GM12878 (cell line): ENCODE results near the gene DISP3. TPM values are rescaled to one million over a fixed set of nuclear protein-coding genes. Genes with fewer than 3 reads are reported as not detected.

Source experiments
- ATAC-seq: fragments of 200-7000 bp; cut with Tn5 transposase; 3 replicates; pipeline ENCODE4 v1.9.1; 2020; ENCODE audit warnings: mild to moderate bottlenecking, moderate library complexity
- BruUV-seq: library from RNA; stranded (reverse); fragments of 400-500 nt; replicated peaks from 2 replicates; lab custom pipeline; 2021; lab: Mats Ljungman, UMichigan
- CTCF ChIA-PET: fragments of 300-600 bp; sonication (Branson Sonifier 250); formaldehyde crosslinking; extraction: SDS; loops from one replicate; lab custom pipeline; 2021; ENCODE audit warnings: inconsistent platforms; lab: Yijun Ruan, JAX
- POLR2A ChIA-PET: fragments of 350-600 bp; formaldehyde crosslinking; extraction: SDS; loops from one replicate; lab custom pipeline; 2021; ENCODE audit warnings: inconsistent platforms; lab: Charles Lee
- RAD21 ChIA-PET: fragments of 300-600 bp; sonication (Branson Sonifier 250); formaldehyde crosslinking; loops from one replicate; lab custom pipeline; 2023; ENCODE audit warnings: antibody characterized with exemption; ENCODE audit not compliant: unreplicated experiment; lab: Charles Lee
- SMC1A ChIA-PET: fragments of 300-600 bp; sonication (Branson Sonifier 250); formaldehyde crosslinking; loops from one replicate; lab custom pipeline; 2023; ENCODE audit not compliant: unreplicated experiment, uncharacterized antibody; lab: Charles Lee
- DNase-seq: peaks from one replicate; pipeline ENCODE4 v3.0.0-alpha.2; 2011; ENCODE audit warnings: low read depth, low spot score
- FAIRE-seq: peaks from 3 replicates; lab custom pipeline; 2011; peaks lifted over from hg19 to GRCh38; lab: Jason Lieb, UNC
- H2AFZ ChIP-seq: 2 replicates; pipeline ENCODE4 v1.6.0; 2011; ENCODE audit warnings: low read depth, low read length, control low read depth; ENCODE audit not compliant: control insufficient read depth
- H3K27ac ChIP-seq: 2 replicates; pipeline ENCODE4 v1.5.1; 2011; ENCODE audit warnings: control low read depth; ENCODE audit not compliant: control insufficient read depth, insufficient read depth
- H3K27me3 ChIP-seq, 2 experiments: replicated peaks in 1 of 2; 2 replicates each; pipeline versions ENCODE4 v1.6.0 to v1.6.1; 2011; ENCODE audit warnings: low read length in 1 of 2; ENCODE audit not compliant: control insufficient read depth in 2 of 2, insufficient read depth in 2 of 2
- H3K36me3 ChIP-seq, 2 experiments: 2 replicates each; pipeline ENCODE4 v1.5.1; 2011; ENCODE audit warnings: low read length in 1 of 2; ENCODE audit not compliant: control insufficient read depth in 2 of 2, insufficient read depth in 2 of 2
- H3K4me1 ChIP-seq: 2 replicates; pipeline ENCODE4 v1.6.1; 2011; ENCODE audit warnings: mild to moderate bottlenecking, low read length, moderate library complexity, mixed read lengths; ENCODE audit not compliant: control insufficient read depth, insufficient read depth
- H3K4me2 ChIP-seq: 2 replicates; pipeline ENCODE4 v1.6.0; 2011; ENCODE audit warnings: control low read depth; ENCODE audit not compliant: control insufficient read depth, insufficient read depth
- H3K4me3 ChIP-seq: fragments of 200-600 bp; sonication (generic); 2 replicates; pipeline ENCODE4 v1.5.1; 2016
- H3K79me2 ChIP-seq: 2 replicates; pipeline ENCODE4 v1.6.0; 2011; ENCODE audit warnings: low read length; ENCODE audit not compliant: control insufficient read depth, insufficient read depth
- H3K9ac ChIP-seq: 2 replicates; pipeline ENCODE4 v1.8.0; 2011; ENCODE audit warnings: low read length, control low read depth, mixed read lengths; ENCODE audit not compliant: control insufficient read depth, insufficient read depth
- H3K9me3 ChIP-seq: replicated peaks from 3 replicates; pipeline ENCODE4 v1.5.1; 2011; ENCODE audit warnings: mild to moderate bottlenecking, low read length; ENCODE audit not compliant: control insufficient read depth, insufficient read depth
- H4K20me1 ChIP-seq: 2 replicates; pipeline ENCODE4 v1.6.0; 2011; ENCODE audit not compliant: control insufficient read depth, insufficient read depth
- BHLHE40 ChIP-seq, 2 experiments: fragments of 450-650 bp in 1 of 2; IDR thresholded peaks; 2 replicates each; pipeline ENCODE4 v1.6.1; 2011 to 2017; ENCODE audit warnings: low read depth in 2 of 2, borderline replicate concordance in 1 of 2, improper control_type of control experiment in 1 of 2, low read length in 1 of 2, mild to moderate bottlenecking in 1 of 2
- CBFB ChIP-seq: IDR thresholded peaks from 2 replicates; pipeline ENCODE4 v1.6.1; 2016; ENCODE audit warnings: antibody characterized with exemption, low read depth
- CBX5 ChIP-seq: sonication (generic); IDR thresholded peaks from 2 replicates; pipeline ENCODE4 v1.6.1; 2016; ENCODE audit warnings: low read depth, moderate library complexity, mild to moderate bottlenecking, inconsistent platforms
- CREB1 ChIP-seq: IDR thresholded peaks from 2 replicates; pipeline ENCODE4 v1.6.1; 2012; ENCODE audit warnings: low read depth, mild to moderate bottlenecking, inconsistent platforms
- CREM ChIP-seq: IDR thresholded peaks from 2 replicates; pipeline ENCODE4 v1.6.1; 2014; ENCODE audit warnings: antibody characterized with exemption, low read depth
- FOXM1 ChIP-seq: IDR thresholded peaks from 2 replicates; pipeline ENCODE4 v1.6.1; 2012; ENCODE audit warnings: low read depth, mild to moderate bottlenecking, inconsistent platforms, low read length, moderate library complexity
- IKZF1 ChIP-seq: fragments of 450-650 bp; conservative IDR thresholded peaks from 2 replicates; pipeline ENCODE4 v1.6.1; 2017; ENCODE audit warnings: antibody characterized with exemption, mild to moderate bottlenecking
- IRF4 ChIP-seq: IDR thresholded peaks from 2 replicates; pipeline ENCODE4 v1.6.1; 2011; ENCODE audit warnings: low read depth, low read length
- KAT2A ChIP-seq: conservative IDR thresholded peaks from 2 replicates; pipeline ENCODE4 v1.6.1; 2011; ENCODE audit warnings: low read depth, low read length; ENCODE audit not compliant: control insufficient read depth
- NFYA ChIP-seq: IDR thresholded peaks from 2 replicates; pipeline ENCODE4 v1.6.1; 2011; ENCODE audit warnings: low read depth, mild to moderate bottlenecking, low read length, improper control_type of control experiment, borderline replicate concordance
- NFYB ChIP-seq: IDR thresholded peaks from 2 replicates; pipeline ENCODE4 v1.6.1; 2011; ENCODE audit warnings: low read depth, mild to moderate bottlenecking, low read length, improper control_type of control experiment, moderate library complexity; ENCODE audit not compliant: insufficient read depth
- PAX5 ChIP-seq: IDR thresholded peaks from 2 replicates; pipeline ENCODE4 v1.6.1; 2011; ENCODE audit warnings: low read depth, low read length, borderline replicate concordance
- PKNOX1 ChIP-seq: fragments of 450-650 bp; IDR thresholded peaks from 2 replicates; pipeline ENCODE4 v1.6.1; 2016; ENCODE audit warnings: mild to moderate bottlenecking
- POLR2A ChIP-seq: IDR thresholded peaks from 2 replicates; pipeline ENCODE4 v1.6.1; 2011; ENCODE audit warnings: low read depth, mild to moderate bottlenecking, low read length
- RB1 ChIP-seq: fragments of 450-650 bp; formaldehyde crosslinking; IDR thresholded peaks from 2 replicates; pipeline ENCODE4 v1.6.1; 2017; ENCODE audit warnings: mild to moderate bottlenecking, borderline replicate concordance
- SIX5 ChIP-seq: IDR thresholded peaks from 2 replicates; pipeline ENCODE4 v1.6.1; 2011; ENCODE audit warnings: mild to moderate bottlenecking, low read depth, low read length, moderate library complexity; ENCODE audit not compliant: severe bottlenecking
- SMARCA5 ChIP-seq: fragments of 450-650 bp; IDR thresholded peaks from 2 replicates; pipeline ENCODE4 v1.6.1; 2017; ENCODE audit warnings: mild to moderate bottlenecking
- SRF ChIP-seq, 2 experiments: IDR thresholded peaks; 2 replicates each; pipeline ENCODE4 v1.6.1; 2011; ENCODE audit warnings: low read depth in 2 of 2, low read length in 2 of 2, mild to moderate bottlenecking in 1 of 2, moderate library complexity in 1 of 2
- ZNF24 ChIP-seq: fragments of 450-650 bp; IDR thresholded peaks from 2 replicates; pipeline ENCODE4 v1.6.1; 2017; ENCODE audit warnings: antibody characterized with exemption, mild to moderate bottlenecking
- ZSCAN29 ChIP-seq: fragments of 450-650 bp; IDR thresholded peaks from 2 replicates; pipeline ENCODE4 v1.6.1; 2017; ENCODE audit warnings: mild to moderate bottlenecking, moderate library complexity
- ZZZ3 ChIP-seq: IDR thresholded peaks from 2 replicates; pipeline ENCODE4 v1.6.1; 2011; ENCODE audit warnings: low read depth; ENCODE audit not compliant: control insufficient read depth, insufficient read length
- WGBS: methylation state at CpG from one replicate; pipeline ENCODE4 v1.1.6; 2016; ENCODE audit warnings: low lambda C conversion rate; ENCODE audit not compliant: insufficient replicate concordance, insufficient coverage; ENCODE audit errors: missing lambda C conversion rate; 5-methylcytosine and 5-hydroxymethylcytosine counted together
- in situ Hi-C: fragments of 300-500 bp; cut with MboI; formaldehyde crosslinking; loops from 9 replicates; pipeline ENCODE4 v1.14.3; 2018; ENCODE audit warnings: mixed read lengths
- intact Hi-C: fragments of 100-400 bp; cut with micrococcal nuclease; formaldehyde crosslinking; loops from one replicate; pipeline ENCODE4 v1.14.2; 2022; ENCODE audit not compliant: unreplicated experiment
- polyA plus RNA-seq, 11 experiments: library from polyadenylated mRNA; depleted of rRNA in 4 of 11; unstranded in 6 of 11; stranded (reverse) in 5 of 11; fragments of >200 nt; fragmentation: Nextera tagmentation in 4 of 11; fragmentation: Illumina TruSeq in 1 of 11; extraction: Ambion mirVana in 4 of 11; extraction: Trizol in 1 of 11; gene quantifications; 1 replicate in 1 of 11; 2 replicates in 10 of 11; pipeline versions ENCODE4 v1.2.1 to v1.2.3, GENCODE V29; 2011 to 2016; ENCODE audit warnings: inconsistent platforms in 2 of 11, missing spikeins in 2 of 11, low read depth in 1 of 11
- total RNA-seq, 4 experiments: library from RNA; depleted of rRNA in 3 of 4; stranded (reverse); fragments of >200 nt in 3 of 4; fragmentation: Illumina TruSeq in 1 of 4; extraction: Trizol in 1 of 4; gene quantifications; 2 replicates each; pipeline versions ENCODE4 v1.2.1 to v1.2.3, GENCODE V29; 2013 to 2021

DISP3 gene
- total and polyA plus RNA-seq, 10 of the 15 experiments (the other 5 are each of a cell fraction or from before 2014, with no cell fraction given) = under 0.01 to 0.18 (median 0.09) TPM; not detected in 2

GRCh38 chr1:11432526-11432925 is 46.4 kb upstream of the DISP3 start:
- Histone ChIP-seq H4K20me1 (no peaks in the 10 kb centered on the region), H3K79me2 (no peaks in the 10 kb centered on the region), H3K36me3 (no peaks in the 10 kb centered on the region), H2AFZ (no peak overlapping the region), H3K9ac (no peak overlapping the region), H3K4me1 (no peaks in the 10 kb centered on the region), H3K9me3 (no peaks in the 10 kb centered on the region), H3K4me3 (no peak overlapping the region), H3K27me3 (peaks cover 0 to 2% of the 10 kb centered on the region in 2 experiments; a peak in 3 of 4 replicates), H3K27ac (no peak overlapping the region), H3K4me2 (no peak overlapping the region)
- intact Hi-C loops (no loop called here), in situ Hi-C loops (no loop called here)
- no TSS peak for BruUV-seq
- FAIRE-seq = no peak
- TF ChIP-seq SMARCA5 (no peak), FOXM1 (no peak), KAT2A (no peak)
- CTCF ChIA-PET = no interaction called here
- RAD21 ChIA-PET = no interaction called here
- SMC1A ChIA-PET = no interaction called here
- 40% methylated on average over 4 of the region's 4 CpGs for WGBS
- POLR2A ChIA-PET = no interaction called here
- DNase-seq = no peak
- no peak for ATAC-seq

- Histone ChIP-seq H3K27me3 (peaks cover 0 to 2% of the 10 kb centered on the region in 2 experiments; a peak in 3 of 4 replicates), H3K27ac (no peak overlapping the region), H3K4me1 (no peaks in the 10 kb centered on the region), H3K9me3 (no peaks in the 10 kb centered on the region), H3K79me2 (no peaks in the 10 kb centered on the region), H3K36me3 (no peaks in the 10 kb centered on the region), H3K4me3 (no peak overlapping the region), H2AFZ (no peak overlapping the region), H3K9ac (no peak overlapping the region), H4K20me1 (no peaks in the 10 kb centered on the region), H3K4me2 (no peak overlapping the region)
- no peak for DNase-seq
- ChIA-PET CTCF (interaction anchor here (0.7 kb wide), 1 partner anchor 41 kb away, joined by 3 read pairs; no protein-coding TSS in a partner anchor), SMC1A (no interaction called here), RAD21 (no interaction called here), POLR2A (no interaction called here)
- FAIRE-seq = no peak
- TF ChIP-seq CREM (no peak), NFYA (no peak), IRF4 (no peak), SIX5 (no peak), RB1 (no peak), POLR2A (no peak), NFYB (no peak), ZSCAN29 (no peak), PKNOX1 (no peak), BHLHE40 (IDR thresholded peaks at IDR 0.05; ENCODE audit: borderline replicate concordance in 1 of 2, low read depth in 2 of 2, low read length in 1 of 2) (no peak), SMARCA5 (no peak), IKZF1 (no peak), PAX5 (no peak), CREB1 (no peak), ZZZ3 (no peak), CBX5 (no peak), SRF (IDR thresholded peaks at IDR 0.05; ENCODE audit: low read depth in 2 of 2, low read length in 2 of 2) (no peak), CBFB (no peak), ZNF24 (no peak)
- in situ Hi-C loops = no loop called here
- intact Hi-C loops = no loop called here
- ATAC-seq = no peak
- BruUV-seq = no TSS peak
- WGBS = 27% methylated on average over 5 of the region's 5 CpGs
These were observed 44.5 kb upstream of the DISP3 start for GRCh38 chr1:11434501-11434900.
